SKM-1 treated with dmso at 0.1 percent for 144 hours (cell line): Measurements from ENCODE around the gene CEBPA.

Experiments used
- DNase-seq: peaks from one replicate; lab custom pipeline; 2025; ENCODE audit not compliant: unreplicated experiment; lab: John Stamatoyannopoulos, UW

The CEBPA gene

DNA sequence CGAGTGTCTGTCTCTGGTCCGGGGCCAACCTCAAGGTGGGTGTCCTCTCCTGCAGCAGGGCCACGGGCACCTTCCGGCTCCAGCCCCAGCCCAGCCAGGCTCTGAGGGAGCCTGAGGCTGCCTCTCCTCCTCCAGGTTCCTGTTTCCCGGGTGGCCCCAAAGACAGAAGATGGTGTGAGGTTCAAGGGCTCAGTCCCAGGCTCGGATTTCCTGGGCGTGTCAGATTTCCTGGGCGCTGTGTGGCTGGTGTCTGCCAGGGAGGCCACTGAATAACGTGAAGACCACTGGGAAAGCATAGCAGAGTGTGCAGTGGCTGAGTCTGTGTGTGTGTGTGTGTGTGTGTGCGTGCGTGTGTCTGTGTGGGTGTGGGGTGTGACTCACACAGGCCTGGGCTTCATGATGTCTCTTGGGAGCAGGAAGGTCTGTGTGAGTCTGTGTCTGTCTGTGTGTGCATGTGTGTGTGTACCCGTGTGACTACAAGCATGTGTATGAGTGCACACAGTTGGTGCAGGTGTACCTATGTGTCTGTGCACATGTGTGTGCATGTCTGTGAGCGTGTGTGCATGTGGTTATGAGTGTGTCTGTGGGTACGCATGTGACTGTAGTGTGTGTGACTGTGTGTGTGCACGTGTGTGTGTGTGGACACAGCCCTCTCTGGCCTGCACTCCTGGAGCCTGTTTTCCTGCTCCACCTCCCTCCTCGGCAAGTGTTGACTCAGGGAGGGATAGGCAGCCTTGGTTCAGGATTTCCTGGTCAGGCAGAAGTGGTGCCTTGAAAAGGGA, 28.3 kb downstream of the CEBPA start:
- peak; percentile 66 for DNase-seq

DNA sequence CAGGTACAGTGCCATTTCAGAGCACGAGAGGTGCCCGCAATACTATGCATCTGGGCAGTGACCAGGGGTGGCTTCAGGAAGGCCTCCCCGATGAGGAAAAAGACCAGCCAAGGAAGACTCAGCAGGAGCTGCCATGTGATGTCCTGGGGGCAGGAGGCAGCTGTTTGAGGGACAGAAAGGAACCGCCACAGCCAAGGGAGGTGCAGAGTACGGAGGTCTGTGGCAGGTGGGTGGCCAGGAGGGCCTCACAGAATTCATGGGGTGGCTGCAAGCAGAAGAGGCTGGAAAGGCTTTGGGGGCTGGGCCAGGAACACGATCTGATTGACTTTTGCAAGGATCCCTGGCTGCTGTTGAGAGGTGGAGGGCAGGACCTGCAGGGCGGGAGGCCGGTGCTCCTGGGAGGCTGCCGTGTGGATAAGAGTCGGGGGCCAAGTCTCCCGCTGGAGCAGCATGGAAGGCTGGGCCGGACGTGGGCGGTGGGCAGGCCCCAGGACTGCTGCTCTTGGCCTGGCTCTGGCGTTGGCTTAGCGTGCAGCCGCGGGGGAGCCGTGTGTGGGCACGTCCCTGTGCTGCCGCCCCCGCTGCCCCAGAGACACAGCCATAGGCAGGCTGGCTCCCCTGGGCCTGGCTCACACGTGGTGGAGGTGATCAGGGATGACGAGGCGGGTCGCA, 29.1 kb downstream of the CEBPA start:
- DNase-seq, result no peak

DNA sequence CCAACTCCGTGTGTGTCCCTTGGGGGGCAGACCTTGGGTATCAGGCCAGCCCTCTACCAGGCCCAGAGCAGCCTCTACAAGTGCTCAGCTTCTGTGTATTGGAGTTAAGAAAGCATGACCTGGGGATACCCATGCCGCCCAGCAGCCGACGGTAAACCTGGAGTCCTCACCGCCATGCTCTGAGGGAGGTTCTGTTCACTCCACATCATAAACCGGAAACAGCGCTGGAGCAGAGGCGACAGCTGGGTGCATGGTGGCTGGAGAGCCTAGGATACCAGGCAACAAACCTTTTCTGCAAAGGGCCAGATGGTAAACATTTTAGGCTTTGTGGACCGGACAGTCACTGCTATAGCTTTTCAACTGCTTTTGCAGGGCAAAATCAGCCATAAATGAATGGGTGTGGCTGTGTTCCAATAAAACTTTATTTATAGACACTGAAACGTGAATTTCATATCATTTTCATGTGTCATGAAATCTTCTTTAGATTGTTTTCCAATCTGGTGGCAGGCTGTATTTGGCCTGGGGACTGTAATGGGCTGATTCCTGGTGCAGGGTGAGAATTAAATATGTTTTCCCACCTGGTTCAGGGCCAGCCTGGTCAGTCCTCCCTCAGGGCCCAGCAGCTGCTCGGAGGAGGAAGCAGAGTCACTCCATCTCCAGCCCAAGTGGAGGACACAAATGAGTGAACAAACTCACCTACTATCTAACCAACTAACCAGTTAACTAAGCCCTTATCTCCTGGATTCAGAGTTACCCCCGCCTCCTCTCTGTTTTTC, 30.9 kb downstream of the CEBPA start:
- no peak for DNase-seq

DNA sequence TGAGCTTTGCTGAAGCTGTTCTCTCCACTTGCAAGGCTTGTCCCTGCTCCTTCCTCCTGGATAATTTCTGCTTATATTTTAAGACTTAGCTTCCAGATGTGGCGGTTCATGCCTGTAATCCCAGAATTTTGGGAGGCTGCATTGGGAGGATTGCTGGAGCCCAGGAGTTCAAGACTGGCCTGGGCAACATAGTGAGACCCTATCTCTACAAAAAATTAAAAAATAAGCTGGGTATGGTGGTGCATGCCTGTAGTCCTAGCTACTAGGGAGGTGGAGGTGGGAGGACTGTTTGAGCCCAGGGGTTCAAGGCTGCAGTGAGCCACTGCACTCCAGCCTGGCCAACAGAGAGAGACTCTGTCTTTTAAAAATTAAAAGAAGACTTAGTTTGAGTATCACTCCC, 31.6 kb downstream of the CEBPA start:
- DNase-seq, result no peak

DNA sequence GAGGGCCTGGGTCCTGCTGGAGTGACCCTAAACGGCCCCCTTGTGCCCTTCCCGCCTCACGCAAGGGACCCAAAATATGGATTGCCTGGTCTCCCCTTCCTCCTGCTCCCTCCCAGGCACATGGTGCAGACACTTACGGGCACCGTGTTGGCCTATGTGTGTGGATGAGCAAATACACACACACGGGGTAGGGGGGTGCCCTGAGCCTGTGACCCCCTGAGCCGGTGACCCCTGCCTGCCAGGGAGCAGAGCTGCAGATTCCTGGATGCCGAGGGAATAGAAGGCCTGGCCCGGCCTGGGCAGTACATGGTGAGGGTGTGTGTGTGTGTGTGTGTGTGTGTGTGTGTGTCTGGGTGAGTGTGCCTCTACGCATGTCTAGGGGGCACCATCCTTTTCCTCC, 33.3 kb downstream of the CEBPA start:
- no peak for DNase-seq

DNA sequence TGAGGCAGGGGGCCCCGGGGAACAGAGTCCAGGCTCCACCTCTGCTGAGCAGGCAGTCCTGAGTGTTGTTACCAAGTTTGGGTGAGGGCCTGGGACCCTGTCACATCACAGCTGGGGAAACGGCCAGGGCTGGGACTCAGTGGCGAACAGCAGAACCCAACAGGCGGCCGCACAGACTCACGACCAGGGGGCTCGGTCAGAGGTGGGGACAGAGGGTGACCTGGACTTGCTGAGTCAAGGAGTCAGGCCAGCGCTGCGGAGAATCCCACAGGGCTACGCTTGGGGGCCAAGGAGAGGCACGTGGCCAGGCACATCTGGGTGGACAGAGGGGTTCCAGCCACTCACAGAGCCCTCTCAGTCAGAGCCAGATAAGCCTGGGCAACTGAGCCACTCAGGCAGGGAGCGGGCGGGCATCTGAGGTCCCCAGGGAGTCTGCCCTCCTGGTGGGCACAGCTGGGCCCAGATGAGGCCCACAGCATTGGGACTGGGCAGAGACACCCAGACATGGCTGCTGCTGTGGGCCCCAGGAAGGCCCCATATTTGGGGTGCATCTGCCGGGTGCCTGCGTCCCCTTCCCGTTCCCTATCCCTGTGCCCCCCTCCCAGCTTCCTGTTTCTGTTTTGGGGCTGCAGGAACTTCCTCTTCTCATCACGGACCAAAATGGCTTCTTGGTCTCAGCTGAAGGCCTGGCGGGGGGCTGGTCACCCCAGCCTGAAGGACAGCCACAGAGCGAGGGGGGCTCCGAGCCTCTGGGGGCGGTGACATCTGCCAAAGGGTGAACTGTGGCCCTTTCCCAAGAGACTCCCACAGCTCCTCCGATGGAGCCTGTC, 34.0 kb downstream of the CEBPA start:
- peak; percentile 25 for DNase-seq

DNA sequence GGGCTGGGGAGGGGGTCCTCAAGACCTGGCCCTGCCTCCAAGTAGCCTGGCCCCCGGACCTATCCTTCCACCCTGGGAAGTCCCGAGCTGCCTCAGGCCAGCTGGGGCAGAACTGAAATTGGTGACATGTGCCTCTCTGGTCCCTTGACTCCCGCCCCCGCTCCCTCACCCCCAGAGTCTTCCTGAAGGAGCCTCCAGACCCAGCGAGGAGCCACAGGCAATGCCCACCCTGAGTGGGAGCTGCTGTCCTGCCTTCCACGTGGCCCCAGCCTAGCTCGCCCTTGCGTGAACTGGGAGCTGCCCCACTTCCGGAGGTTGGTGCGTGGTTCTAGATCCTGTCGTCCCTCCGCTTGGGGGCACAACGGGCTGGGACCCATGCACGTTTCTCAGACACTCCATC, 34.6 kb downstream of the CEBPA start:
- no peak for DNase-seq

DNA sequence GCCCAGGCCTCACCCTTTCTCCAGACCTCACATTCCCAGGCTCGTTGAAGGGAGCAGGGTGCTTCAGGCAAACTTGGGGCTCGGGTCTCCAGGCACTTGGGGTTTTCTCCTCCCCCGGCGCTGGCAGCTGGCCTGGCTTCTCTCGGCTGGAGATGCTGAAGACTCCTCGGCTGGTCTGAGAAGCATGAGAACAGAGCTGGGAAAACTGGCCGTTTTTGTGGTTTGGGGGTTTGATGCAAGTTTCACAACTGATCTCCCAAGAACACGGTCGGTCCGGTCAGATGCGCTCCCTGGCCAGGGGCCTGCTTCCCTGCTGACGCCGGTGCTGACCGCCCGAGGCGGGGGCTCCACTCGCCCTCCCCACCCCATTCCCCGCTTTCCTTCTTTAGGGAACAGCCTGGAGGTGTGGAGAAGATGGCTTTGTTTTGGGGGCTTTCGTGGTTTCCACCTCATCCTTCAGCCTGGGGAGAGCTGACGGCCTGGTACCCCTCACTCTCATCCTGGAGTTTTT, 35.3 kb downstream of the CEBPA start:
- peak; percentile 30 for DNase-seq

DNA sequence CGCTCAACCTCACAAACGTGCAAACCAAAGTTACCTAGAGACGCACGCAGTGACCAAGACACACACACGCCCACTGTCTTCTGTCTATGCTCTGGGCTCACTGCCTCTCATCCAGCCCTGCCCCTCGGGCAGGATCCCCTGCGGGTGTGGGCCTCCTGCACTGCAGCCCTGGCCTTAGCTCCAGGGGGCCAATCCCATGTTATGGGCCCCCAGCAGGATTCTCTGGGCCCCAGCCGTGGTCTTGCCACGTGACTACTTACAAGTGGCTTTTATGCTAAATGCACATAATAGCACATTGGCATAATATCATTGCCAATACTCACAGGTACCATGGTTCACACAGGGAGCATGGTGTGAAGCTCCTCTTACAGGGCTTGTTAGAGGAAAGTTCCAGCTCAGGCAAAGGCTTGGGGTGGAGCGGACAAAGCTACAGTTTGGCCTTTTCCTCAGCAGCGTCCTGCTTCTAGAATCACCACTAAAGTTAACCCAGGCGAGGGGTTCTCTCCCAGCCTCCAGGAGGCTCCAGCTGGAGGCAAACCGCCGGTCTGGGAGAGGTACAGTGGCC, 37.4 kb downstream of the CEBPA start:
- DNase-seq, result no peak

DNA sequence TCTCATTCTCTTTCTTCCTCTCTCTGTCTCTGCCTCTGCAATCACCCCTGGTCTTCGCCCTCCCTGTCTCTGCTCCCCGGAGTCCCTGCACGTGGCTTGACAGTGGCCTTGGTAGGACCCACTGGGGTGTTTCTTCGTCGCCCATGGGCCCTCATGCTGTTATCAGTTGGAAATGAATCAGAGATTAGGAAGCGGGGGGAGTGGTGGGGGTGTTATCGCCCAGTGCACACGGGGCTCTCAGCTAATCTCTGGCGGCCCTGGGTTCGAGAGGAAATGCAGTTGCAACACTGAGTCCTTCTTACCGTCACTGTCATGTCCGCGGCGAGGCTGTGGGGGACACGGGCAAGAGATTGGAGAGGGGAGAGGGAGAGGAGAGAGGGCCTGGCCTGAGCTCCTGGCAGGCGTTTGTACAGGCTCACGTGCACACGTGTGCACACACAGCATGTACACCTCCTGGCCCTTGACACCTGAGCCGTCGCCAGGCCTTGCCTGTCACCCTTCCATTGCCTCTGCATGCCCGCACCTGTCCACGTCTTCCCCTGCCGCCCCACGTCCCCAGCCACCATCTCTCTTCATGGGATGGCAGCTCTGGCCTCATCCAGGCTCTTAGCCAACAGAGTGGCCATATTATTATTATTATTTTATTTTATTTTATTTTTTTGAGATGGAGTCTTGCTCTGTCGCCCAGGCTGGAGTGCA, 38.9 kb downstream of the CEBPA start:
- DNase-seq, result no peak

DNA sequence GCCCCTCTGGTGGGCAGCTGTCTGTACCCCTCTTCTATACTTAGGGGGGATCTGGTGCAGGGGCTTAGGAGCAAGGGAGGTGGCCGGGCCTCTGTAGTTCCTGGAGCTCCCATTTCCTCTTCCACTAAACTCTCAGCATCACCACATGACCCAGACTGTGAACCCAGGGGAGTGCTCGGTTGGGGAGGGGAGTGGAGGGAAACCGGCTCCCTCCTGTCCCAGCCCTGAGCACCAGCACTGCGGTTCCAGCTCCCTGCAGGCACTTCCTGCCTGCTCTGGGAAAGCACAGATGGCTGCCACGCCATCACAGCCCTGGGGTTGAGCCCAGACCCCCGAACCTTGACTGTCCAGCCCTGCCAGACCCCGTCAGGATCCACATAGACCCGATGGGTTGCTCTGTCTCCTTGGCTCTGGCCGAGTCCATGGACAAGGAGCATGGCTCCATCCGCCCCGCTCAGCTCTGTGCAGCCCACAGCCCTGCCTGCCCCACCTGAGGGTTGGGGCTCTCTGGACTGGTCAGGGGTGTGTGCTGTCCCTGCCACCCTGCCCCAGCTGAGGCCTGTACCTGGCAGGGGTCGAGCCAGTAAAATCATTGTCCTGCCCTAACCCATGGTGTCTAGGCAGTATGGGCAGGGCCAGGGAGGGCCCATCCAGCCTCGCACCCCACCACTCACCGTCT, 40.7 kb downstream of the CEBPA start:
- peak; percentile 37 for DNase-seq

DNA sequence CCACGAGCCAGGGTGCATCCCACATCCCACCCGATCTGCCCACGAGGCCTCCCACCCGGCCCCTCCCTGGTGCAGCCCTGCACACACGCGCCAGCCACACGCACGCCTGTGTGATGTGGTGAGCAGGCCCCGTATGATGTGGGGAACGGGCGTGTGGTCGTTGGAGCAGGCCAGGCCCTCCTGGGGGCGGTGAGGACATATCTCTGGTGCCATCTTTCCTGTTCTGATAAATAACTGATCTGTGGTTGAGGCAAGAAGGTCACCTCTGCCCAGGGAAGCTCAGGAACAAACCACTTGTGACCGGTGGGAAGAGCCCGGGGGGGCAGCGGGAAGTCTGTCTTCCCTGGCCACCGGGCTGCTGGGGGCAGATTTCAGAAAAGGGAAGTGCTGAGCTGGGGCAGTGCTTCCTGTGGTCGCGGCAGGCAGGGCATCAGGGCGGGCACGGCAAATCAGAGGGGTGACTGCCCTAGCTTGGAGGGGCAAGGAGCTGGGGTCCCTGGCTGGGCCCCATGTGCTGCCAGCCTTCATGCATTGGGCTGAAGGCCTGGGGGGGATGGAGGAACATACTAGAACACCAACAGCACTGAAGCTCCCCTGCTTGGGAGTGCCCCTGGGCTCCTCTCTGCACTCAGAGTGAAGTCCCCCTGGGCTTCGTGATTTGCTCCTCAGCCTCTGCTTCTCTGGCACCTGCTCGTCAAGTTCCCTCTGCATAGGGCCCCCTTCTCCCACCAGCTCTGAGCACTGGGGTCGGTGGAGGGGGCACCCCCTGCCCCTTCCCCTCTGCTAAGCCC, 41.5 kb downstream of the CEBPA start:
- peak; percentile 82 for DNase-seq

DNA sequence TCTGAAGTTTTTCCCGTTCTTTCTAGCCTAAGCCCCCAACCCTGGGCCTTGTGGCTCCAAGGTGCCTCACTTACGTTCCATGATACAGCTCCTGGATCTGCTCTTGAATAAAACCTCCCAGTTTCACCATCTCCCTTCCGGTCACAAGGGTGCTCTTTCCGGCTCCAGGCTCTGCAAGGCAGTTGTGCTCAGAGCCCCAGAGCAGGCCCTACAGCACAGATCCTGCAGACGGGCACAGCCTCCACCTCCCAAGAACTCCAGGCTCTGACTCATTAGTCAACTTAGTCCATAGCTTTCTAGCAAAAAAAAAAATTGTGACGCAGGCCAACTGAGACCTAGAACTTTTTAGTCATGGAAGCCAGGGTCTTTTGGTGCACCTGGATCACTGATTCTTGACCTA, 42.8 kb downstream of the CEBPA start:
- DNase-seq, result peak; percentile 89

DNA sequence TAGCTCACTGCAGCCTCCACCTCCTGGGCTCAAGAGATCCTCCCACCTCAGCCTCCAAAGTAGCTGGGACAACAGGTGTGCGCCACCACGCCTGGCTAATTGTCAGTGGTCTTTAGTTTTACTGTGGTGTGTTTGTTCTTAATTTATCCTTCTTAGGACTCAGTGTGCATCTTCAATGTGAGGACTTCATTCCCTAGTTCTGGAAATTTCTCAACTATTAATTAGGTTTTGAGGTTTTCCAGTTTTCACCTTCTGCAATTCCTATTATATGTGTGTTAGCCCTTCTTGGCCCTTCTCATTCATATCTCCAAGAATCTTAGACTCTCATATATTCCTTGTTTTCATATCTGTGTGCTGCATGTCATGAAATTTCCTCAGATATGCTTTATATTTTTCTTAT, 44.5 kb downstream of the CEBPA start:
- DNase-seq, result no peak

DNA sequence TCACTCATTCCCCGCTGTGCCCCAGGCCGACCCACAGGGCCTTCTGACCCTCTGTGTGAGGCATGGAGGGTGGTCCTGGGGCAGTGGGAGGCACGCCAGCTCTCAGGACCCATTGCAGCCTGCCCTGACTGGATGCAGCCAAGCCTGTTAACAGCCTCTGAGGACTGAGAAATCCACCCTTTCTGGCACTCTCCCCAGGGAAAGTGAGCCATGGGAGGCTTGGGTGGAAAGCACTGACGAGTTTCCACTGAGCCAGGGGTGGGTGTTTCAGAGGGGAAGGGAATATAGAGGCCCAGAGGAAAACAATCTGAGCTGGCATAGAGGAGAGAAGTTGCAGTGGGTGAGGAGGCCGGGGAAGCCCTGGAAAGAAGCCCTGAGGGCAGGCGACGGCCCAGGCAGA, 46.1 kb downstream of the CEBPA start:
- DNase-seq, result no peak

DNA sequence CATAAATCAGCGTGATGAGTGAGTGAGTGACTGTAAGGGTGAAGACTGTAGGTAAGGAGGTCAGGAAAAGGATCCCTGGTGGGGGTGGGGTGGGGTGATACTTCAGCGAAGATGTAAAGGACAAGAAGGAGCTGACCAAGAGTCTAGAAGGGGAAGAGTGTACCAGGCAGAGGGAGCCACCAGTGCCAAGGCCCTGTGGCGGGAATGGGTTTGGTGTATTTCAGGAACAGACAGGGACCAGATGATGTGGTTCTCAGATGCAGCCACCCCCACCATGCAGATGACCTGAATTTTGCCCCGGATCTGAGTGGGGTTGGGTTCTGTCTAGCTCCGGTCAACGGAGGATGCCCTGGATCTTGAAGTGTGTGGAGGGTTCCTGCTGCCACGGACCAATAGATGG, 46.6 kb downstream of the CEBPA start:
- no peak for DNase-seq

DNA sequence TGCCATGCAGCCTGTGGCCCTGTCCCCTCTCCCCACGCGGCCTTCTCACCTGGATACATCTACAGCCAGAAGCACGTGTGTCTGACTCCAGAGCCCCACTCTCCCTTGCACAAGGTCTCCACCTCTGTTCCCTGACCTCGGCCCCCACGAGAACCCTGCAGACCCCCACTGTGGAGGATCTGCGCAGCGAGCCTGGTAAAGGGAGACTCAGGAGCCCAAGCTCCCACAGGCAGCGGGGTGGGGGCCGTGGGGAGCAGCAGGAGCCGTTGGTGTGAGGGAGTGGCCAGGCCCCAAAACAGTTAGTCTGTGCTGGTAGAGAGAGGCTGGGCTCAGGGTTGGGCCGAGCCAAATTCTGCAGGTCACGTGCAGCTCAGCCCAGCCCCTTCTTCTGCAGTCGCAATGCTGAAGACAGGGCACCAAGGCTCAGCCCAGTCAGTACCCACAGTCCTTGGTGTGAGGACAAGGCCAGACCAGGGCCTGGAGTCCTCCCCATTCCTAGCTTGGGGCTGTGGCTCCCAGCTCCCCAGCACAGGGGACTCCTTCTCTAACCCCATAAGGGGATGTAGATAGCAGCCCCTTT, 48.0 kb downstream of the CEBPA start:
- DNase-seq, result no peak

DNA sequence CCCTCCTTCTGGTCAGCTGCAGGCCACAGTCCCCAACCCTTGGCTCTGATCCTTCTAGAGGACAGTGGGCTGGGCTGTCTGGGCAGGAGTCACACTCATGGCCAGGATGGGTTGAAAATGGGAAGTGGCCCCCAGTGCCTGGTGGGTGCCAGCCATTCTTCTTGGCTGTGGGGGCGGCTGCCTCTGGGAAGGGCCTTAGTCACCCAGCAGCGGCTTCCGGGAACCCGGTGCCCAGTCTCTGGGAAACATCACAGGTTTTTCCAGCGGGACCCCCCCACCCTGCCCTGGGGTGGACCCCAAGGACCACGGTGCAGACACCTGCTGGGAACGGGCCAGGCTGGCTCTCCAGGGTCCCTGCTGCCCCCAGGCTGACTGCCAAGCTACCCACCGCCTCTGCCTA, 49.4 kb downstream of the CEBPA start:
- no peak for DNase-seq
